Measurements from ENCODE around the gene BSG.

DNA sequence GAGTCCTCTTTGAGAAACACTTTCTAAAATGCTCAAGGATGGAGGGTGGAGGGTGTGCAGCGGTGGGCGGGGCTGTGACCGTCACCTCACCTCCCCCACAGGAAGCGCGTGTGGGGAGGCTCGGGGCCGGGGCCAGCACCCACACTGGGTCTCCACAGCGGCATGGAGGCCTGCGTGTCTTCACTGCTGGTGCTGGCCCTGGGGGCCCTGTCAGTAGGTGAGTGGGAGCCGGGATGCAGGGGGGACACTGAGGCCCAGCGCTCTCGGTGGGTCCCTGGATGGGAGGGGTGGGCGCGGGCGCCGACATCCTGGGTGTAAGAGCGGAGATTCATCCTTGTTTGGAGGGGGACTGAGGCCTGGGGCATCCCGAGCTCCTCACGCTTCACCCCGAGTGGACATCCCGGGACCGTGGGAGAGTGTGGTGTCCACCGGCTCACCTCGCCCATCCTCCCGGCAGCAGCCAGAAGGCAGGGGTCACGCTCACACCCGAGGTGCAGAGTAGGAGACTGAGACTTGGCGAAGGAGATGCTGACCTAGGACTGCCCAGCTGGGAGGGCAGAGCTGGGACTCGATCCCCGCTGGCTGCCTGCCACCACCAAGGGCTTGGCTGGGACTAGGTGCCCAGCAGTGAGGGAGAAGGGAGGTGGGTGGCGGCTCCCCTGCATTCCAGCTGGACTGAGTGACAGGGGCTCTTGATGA is 28.3 kb upstream of the BSG start, which contains the start of gene GZMM:
- TF ChIP-seq EZH2phosphoT487 (IDR thresholded peaks at IDR 0.05; ENCODE audit: low read depth, severe bottlenecking, unreplicated experiment) (no peak), EZH2 (IDR thresholded peaks at IDR 0.05; ENCODE audit: borderline replicate concordance) (no peak)
- TF ChIP-seq, protein P1, sequence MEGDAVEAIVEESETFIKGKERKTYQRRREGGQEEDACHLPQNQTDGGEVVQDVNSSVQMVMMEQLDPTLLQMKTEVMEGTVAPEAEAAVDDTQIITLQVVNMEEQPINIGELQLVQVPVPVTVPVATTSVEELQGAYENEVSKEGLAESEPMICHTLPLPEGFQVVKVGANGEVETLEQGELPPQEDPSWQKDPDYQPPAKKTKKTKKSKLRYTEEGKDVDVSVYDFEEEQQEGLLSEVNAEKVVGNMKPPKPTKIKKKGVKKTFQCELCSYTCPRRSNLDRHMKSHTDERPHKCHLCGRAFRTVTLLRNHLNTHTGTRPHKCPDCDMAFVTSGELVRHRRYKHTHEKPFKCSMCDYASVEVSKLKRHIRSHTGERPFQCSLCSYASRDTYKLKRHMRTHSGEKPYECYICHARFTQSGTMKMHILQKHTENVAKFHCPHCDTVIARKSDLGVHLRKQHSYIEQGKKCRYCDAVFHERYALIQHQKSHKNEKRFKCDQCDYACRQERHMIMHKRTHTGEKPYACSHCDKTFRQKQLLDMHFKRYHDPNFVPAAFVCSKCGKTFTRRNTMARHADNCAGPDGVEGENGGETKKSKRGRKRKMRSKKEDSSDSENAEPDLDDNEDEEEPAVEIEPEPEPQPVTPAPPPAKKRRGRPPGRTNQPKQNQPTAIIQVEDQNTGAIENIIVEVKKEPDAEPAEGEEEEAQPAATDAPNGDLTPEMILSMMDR (IDR thresholded peaks at IDR 0.05; ENCODE audit: poor library complexity): no peak

Data from hepatocyte (in vitro differentiated cells).